ENCODE measurements around the gene GCNT2.
"Not testable (repeated sequence)": the region's sequence is repeated elsewhere in the genome, so short reads cannot be mapped to it uniquely, and the experiment has no call there.

Gene GCNT2

GRCh38 chr6:10514049-10514780 lies 6.9 kb upstream of the GCNT2 start:
- DNase-seq (ENCODE audit: low read depth, low spot score): no peak

- DNase-seq (ENCODE audit: low read depth, low spot score): no peak
Measured at GRCh38 chr6:10516953-10517352, 4.2 kb upstream of the GCNT2 start.

GRCh38 chr6:10518557-10519407 lies 2.4 kb upstream of the GCNT2 start:
- DNase-seq (ENCODE audit: low read depth, low spot score): no peak

GRCh38 chr6:10519408-10519697 lies 1.8 kb upstream of the GCNT2 start:
- not testable (repeated sequence) for DNase-seq (ENCODE audit: low read depth, low spot score)

- no peak for DNase-seq (ENCODE audit: low read depth, low spot score)
Measured at GRCh38 chr6:10520468-10520867, 683 bp upstream of the GCNT2 start.

GRCh38 chr6:10522929-10523573 lies 1.9 kb downstream of the GCNT2 start:
- no peak for DNase-seq (ENCODE audit: low read depth, low spot score)

- DNase-seq (ENCODE audit: low read depth, low spot score): no peak
Measured at GRCh38 chr6:10526156-10526555, 5.0 kb downstream of the GCNT2 start.

- no peak for DNase-seq (ENCODE audit: low read depth, low spot score)
Measured at GRCh38 chr6:10528158-10528981, 7.2 kb downstream of the GCNT2 start.

GRCh38 chr6:10529231-10529801 lies 8.2 kb downstream of the GCNT2 start:
- DNase-seq (ENCODE audit: low read depth, low spot score): no peak

GRCh38 chr6:10529828-10530374 lies 8.8 kb downstream of the GCNT2 start:
- DNase-seq (ENCODE audit: low read depth, low spot score): not testable (repeated sequence)

- DNase-seq (ENCODE audit: low read depth, low spot score): no peak
Measured at GRCh38 chr6:10531503-10531902, 10.4 kb downstream of the GCNT2 start.

- DNase-seq (ENCODE audit: low read depth, low spot score): no peak
Measured at GRCh38 chr6:10531942-10532341, 10.8 kb downstream of the GCNT2 start.

- DNase-seq (ENCODE audit: low read depth, low spot score): no peak
Measured at GRCh38 chr6:10532392-10532791, 11.2 kb downstream of the GCNT2 start.

- no peak for DNase-seq (ENCODE audit: low read depth, low spot score)
Measured at GRCh38 chr6:10534419-10534762, 13.2 kb downstream of the GCNT2 start.

GRCh38 chr6:10535193-10535592 lies 14.0 kb downstream of the GCNT2 start:
- DNase-seq (ENCODE audit: low read depth, low spot score): no peak

- DNase-seq (ENCODE audit: low read depth, low spot score): no peak
Measured at GRCh38 chr6:10537726-10538125, 16.6 kb downstream of the GCNT2 start.

GRCh38 chr6:10540073-10540746 lies 19.1 kb downstream of the GCNT2 start:
- DNase-seq (ENCODE audit: low read depth, low spot score): no peak

- DNase-seq (ENCODE audit: low read depth, low spot score): no peak
Measured at GRCh38 chr6:10541591-10541990, 20.4 kb downstream of the GCNT2 start.

GRCh38 chr6:10542213-10542612 lies 21.1 kb downstream of the GCNT2 start:
- no peak for DNase-seq (ENCODE audit: low read depth, low spot score)

- DNase-seq (ENCODE audit: low read depth, low spot score): no peak
Measured at GRCh38 chr6:10543488-10543887, 22.3 kb downstream of the GCNT2 start.

GRCh38 chr6:10545482-10545881 lies 24.3 kb downstream of the GCNT2 start:
- no peak for DNase-seq (ENCODE audit: low read depth, low spot score)
